Endothelial cell (in vitro differentiated cells): Measurements from ENCODE around the gene TGFBR3. TPM values are rescaled to one million over a fixed set of nuclear protein-coding genes. Genes with fewer than 3 reads are reported as not detected.

Experiments
- DNase-seq: peaks from one replicate; pipeline ENCODE4 v3.0.0; 2021; ENCODE audit warnings: low spot score
- H3K27ac Mint-ChIP-seq: one replicate; pipeline ENCODE4 v1.8.0; 2021; ENCODE audit warnings: mixed read lengths, inconsistent platforms; ENCODE audit not compliant: unreplicated experiment
- H3K27me3 Mint-ChIP-seq: one replicate; pipeline ENCODE4 v1.8.0; 2021; ENCODE audit warnings: mild to moderate bottlenecking, moderate library complexity, mixed read lengths, inconsistent platforms; ENCODE audit not compliant: unreplicated experiment
- H3K36me3 Mint-ChIP-seq: one replicate; pipeline ENCODE4 v1.8.0; 2021; ENCODE audit warnings: mild to moderate bottlenecking, low read depth, mixed read lengths, inconsistent platforms; ENCODE audit not compliant: unreplicated experiment
- H3K4me1 Mint-ChIP-seq: one replicate; pipeline ENCODE4 v1.8.0; 2021; ENCODE audit warnings: mild to moderate bottlenecking, mixed read lengths, inconsistent platforms; ENCODE audit not compliant: unreplicated experiment
- H3K4me3 Mint-ChIP-seq: one replicate; pipeline ENCODE4 v1.8.0; 2021; ENCODE audit warnings: mild to moderate bottlenecking, mixed read lengths, inconsistent platforms; ENCODE audit not compliant: unreplicated experiment
- H3K9me3 Mint-ChIP-seq: one replicate; pipeline ENCODE4 v1.8.0; 2021; ENCODE audit warnings: mixed read lengths, inconsistent platforms; ENCODE audit not compliant: unreplicated experiment
- CTCF ChIP-seq: fragments of 200-600 bp; sonication (generic); IDR thresholded peaks from one replicate; pipeline ENCODE4 v1.5.0; 2021; ENCODE audit warnings: antibody characterized with exemption; ENCODE audit not compliant: unreplicated experiment
- total RNA-seq: library from RNA; stranded (reverse); fragmentation: NEBNext Ultra II Directional; extraction: Animal tissue kit (Norgen Biotek cat#: 25700); gene quantifications from one replicate; pipeline ENCODE4 v1.2.1, GENCODE V29; 2021; ENCODE audit not compliant: unreplicated experiment

Gene TGFBR3
- total RNA-seq, 1 donor from 2014 or later: 39.2 TPM

GRCh38 chr1:91792489-91793071 is 93.4 kb downstream of the TGFBR3 start:
- H3K27me3 Mint-ChIP-seq: peaks cover 5% of the 10 kb centered on the region
- H3K9me3 Mint-ChIP-seq: no peaks in the 10 kb centered on the region
- H3K4me3 Mint-ChIP-seq: no peak overlapping the region
- H3K36me3 Mint-ChIP-seq: peaks cover 34% of the 10 kb centered on the region
- no peak for TF ChIP-seq CTCF
- peaks cover 27% of the 10 kb centered on the region for H3K4me1 Mint-ChIP-seq
- H3K27ac Mint-ChIP-seq: no peak overlapping the region
- no peak for DNase-seq

GRCh38 chr1:91791691-91792488 is 94.1 kb downstream of the TGFBR3 start:
- H3K27ac Mint-ChIP-seq: no peak overlapping the region
- peaks cover 27% of the 10 kb centered on the region for H3K4me1 Mint-ChIP-seq
- H3K27me3 Mint-ChIP-seq: peaks cover 7% of the 10 kb centered on the region
- no peaks in the 10 kb centered on the region for H3K9me3 Mint-ChIP-seq
- no peak overlapping the region for H3K4me3 Mint-ChIP-seq
- TF ChIP-seq CTCF: no peak
- DNase-seq: no peak
- peaks cover 34% of the 10 kb centered on the region for H3K36me3 Mint-ChIP-seq

- no peak overlapping the region for H3K27ac Mint-ChIP-seq
- peaks cover 32% of the 10 kb centered on the region for H3K36me3 Mint-ChIP-seq
- no peak for TF ChIP-seq CTCF
- H3K4me3 Mint-ChIP-seq: no peak overlapping the region
- DNase-seq: no peak
- peaks cover 7% of the 10 kb centered on the region for H3K27me3 Mint-ChIP-seq
- no peaks in the 10 kb centered on the region for H3K9me3 Mint-ChIP-seq
- H3K4me1 Mint-ChIP-seq: peaks cover 27% of the 10 kb centered on the region
These were observed 94.8 kb downstream of the TGFBR3 start for GRCh38 chr1:91791103-91791502.

- H3K36me3 Mint-ChIP-seq: peaks cover 30% of the 10 kb centered on the region
- no peak overlapping the region for H3K4me3 Mint-ChIP-seq
- DNase-seq: no peak
- H3K27ac Mint-ChIP-seq: no peak overlapping the region
- H3K9me3 Mint-ChIP-seq: no peaks in the 10 kb centered on the region
- H3K27me3 Mint-ChIP-seq: peaks cover 5% of the 10 kb centered on the region
- no peak for TF ChIP-seq CTCF
- peaks cover 24% of the 10 kb centered on the region for H3K4me1 Mint-ChIP-seq
These were observed 95.6 kb downstream of the TGFBR3 start for GRCh38 chr1:91790392-91790791.
